Ovary (tissue), 3 donors: ENCODE measurements around the gene QPCTL.

Source experiments
- CTCF ChIP-seq, 3 donors: fragments of 450-650 bp in 2 of 3; fragments of 200-600 bp in 1 of 3; IDR thresholded peaks; one replicate each; pipeline versions ENCODE4 v1.5.1 to v1.8.0; 2016 to 2022; ENCODE audit warnings: antibody characterized with exemption in 3 of 3, mild to moderate bottlenecking in 1 of 3
- EP300 ChIP-seq: sonication (generic); formaldehyde crosslinking; IDR thresholded peaks from one replicate; pipeline ENCODE4 v1.6.1; 2017; ENCODE audit warnings: antibody characterized with exemption
- POLR2A ChIP-seq: fragments of 450-650 bp; IDR thresholded peaks from one replicate; pipeline ENCODE4 v1.6.1; 2017; ENCODE audit warnings: antibody characterized with exemption, mild to moderate bottlenecking, moderate library complexity
- donor health status: DM: no; HTN: no; CAD: no.

DNA sequence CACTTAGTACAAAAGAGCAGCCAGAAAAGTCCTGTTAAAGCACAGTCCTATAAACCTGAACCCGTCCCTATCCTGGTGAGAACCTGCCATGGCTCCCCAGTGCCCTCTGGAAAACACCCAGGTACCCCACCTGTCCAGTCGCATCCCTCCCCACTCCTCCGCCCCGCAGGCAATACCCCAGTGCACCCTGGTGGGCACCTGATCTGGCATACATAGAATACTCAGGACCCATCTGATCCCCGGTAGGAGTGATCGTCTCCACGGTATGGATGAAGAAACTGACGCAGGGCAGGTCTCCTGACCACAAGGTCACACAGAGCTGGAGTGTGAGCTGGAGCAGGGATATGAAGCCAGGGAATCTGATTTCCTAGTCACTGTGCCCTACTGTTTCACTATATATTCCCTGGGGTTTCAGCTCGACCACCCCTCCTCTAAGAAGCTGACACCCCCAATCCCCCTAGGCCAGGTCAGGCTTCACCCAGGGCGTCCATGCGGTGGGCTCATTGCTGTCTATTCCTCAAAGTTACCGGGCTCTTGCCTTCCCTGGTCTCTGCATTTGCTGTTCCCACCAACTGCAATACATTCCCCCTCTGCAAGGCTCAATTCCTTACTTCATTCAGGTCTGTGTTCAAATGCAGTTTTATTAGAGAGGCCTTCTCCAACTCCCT, 25.7 kb downstream of the QPCTL start:
- TF ChIP-seq CTCF (IDR thresholded peaks at IDR 0.05) (no peak), POLR2A (no peak), EP300 (no peak)
